NAMALWA (cell line): Measurements from ENCODE around the gene SERPINA10.

Experiments
- DNase-seq: peaks from one replicate; pipeline ENCODE4 v3.0.0-alpha.2; 2015; ENCODE audit warnings: low spot score

Gene SERPINA10, protein sequence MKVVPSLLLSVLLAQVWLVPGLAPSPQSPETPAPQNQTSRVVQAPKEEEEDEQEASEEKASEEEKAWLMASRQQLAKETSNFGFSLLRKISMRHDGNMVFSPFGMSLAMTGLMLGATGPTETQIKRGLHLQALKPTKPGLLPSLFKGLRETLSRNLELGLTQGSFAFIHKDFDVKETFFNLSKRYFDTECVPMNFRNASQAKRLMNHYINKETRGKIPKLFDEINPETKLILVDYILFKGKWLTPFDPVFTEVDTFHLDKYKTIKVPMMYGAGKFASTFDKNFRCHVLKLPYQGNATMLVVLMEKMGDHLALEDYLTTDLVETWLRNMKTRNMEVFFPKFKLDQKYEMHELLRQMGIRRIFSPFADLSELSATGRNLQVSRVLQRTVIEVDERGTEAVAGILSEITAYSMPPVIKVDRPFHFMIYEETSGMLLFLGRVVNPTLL

GRCh38 chr14:94292872-94293577 lies at the start of gene SERPINA10:
TSS of gene SERPINA10 (minus strand) at chr14:94293268. CDS start at chr14:94290593, 2,675 bp downstream.
- no peak for DNase-seq

DNA sequence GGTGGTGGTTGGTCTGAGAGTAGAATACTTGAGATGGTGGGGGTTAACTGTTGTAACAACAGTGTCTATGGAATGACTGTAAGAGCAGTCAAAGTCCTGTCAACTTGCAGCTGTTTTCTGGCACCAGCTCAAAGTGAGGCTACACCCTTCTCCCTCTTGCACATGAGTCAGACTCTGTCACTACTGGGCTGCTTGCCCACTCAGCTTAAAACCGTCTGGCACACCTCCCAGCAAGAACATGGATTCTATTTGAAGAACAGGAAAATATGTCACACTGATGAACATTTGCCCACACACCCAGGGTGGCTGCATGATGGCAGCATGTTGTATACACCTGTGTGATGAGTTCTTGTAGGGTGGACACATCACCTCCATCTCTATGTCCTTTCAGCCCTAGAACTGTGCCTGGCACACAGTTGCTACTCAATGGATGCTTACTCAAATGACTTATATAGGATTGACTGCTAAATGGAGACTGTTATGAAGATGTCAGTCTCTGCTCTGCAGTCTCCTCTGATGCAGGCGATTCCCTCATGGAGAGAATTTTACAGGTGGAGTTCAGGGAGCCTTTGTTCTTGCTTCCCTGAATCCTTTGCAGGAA lies 49.4 kb upstream of the SERPINA10 start:
- DNase-seq = peak; percentile 19

DNA sequence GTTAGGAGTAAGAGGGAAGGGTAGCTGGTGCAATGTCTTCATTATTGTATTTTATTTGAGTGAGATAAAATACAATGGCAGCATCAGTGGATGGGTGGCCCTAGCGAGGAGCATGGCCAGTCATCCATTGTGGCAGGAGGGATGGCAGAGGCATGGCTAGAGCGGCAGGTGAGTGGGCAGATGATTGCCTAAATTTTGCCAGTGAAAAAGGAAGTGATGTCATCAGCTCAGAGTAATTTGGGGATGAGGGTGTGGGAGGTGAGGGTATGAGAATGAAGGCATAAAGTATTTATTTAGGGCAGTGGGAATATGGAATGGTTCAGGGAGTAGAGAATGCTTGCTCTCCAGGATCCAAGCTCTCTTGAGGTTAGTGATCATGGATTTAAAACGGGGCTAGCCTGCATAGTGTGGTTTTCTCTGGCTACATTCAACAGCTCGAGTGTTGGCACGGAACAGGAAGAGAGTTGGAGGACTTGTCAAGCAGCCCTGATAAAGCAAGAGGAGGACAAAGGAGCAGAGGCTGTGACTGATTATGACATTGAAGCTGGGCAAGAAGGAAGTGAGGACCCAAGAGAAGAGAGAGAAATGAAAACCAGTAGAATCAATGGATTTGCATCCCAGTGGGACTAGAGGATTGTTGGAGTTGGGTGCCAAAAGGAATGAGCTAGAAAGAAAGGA lies 48.7 kb upstream of the SERPINA10 start:
- DNase-seq = no peak

GRCh38 chr14:94340533-94340932 lies 47.5 kb upstream of the SERPINA10 start:
- no peak for DNase-seq

DNA sequence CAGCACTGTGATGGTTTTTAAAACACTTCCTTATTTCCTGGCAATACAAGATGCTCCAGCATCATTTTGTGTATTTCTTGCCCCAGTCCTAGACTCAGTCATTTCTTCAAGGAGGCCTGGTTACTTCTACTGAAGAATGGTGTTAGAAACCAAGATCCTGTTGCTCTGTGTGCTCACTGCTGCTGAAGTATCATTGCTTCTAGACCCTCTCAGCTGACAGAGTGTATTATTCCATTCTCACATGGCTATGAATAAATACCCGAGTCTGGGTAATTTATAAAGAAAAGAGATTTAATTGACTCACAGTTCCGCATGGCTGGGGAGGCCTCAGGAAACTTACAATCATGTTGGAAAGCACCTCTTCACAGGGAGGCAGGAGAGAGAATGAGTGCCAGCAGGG lies 45.0 kb upstream of the SERPINA10 start:
- DNase-seq = no peak

- no peak for DNase-seq
These were observed 44.2 kb upstream of the SERPINA10 start for GRCh38 chr14:94337274-94337673.

- DNase-seq = no peak
These were observed 41.8 kb upstream of the SERPINA10 start for GRCh38 chr14:94334872-94335271.

GRCh38 chr14:94332587-94332986 lies 39.5 kb upstream of the SERPINA10 start:
- no peak for DNase-seq

DNA sequence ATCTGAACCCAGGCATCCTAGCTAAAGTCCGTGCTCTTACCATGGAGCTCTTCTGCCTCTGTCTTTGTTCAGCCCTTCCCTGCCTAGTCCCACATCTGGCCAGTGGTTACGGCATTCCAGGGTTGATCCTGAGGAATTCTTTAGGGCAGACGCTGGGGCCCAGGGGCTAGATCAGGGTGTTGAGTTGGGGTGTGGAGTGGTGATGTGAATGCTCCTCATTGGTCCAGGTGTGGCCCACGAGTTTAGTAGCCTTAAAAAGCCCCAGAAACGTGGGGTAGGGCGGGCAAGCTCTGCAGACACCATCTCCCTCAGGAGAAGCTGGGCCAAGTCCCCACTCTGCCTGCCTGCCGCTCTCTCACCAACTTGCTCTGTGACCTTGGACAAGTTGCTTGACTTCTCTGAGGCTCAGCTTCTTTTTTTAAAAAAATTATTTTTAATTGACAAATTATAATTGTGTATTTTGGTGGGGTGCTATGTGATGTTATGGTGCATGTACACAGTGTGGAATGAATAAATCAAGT lies 39.1 kb upstream of the SERPINA10 start:
- no peak for DNase-seq

DNA sequence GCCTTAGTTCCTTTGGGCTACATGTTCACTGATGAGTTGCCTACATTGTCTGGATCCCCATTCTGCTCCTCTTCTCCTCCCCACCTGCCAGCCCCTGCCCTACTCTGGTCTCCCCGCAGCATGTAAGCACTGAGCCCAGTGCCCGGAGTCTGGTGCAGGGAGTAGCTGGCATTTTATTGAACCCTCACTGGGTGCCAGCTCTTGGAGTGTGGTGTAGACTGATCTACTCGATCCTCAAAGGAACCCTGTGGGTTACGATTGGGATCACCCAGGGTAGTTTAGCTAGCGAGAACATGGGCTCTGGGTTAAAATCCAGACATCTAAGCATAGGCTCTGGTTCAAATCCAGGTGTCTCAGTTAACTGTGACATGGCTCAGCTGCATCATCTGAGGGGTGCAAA lies 38.4 kb upstream of the SERPINA10 start:
- no peak for DNase-seq

DNA sequence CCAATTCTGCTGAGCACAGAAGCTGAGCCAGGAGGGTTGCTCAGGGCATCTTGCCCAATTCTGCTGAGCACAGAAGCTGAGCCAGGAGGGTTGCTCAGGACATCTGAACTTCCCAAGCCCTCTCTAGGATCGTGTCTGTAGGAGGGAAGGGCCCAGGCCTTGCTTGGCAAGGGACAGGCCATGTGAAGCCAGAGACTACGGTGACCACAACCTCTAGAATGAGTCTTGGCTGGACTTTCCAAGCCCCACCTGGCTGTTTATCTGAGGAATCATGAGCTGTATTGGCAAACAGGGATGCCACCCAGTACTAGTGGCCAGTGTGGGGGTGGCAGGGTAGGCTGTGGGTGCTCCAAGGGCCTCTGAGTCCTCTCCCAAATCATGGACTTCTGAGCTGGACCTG lies 37.8 kb upstream of the SERPINA10 start:
- no peak for DNase-seq

DNA sequence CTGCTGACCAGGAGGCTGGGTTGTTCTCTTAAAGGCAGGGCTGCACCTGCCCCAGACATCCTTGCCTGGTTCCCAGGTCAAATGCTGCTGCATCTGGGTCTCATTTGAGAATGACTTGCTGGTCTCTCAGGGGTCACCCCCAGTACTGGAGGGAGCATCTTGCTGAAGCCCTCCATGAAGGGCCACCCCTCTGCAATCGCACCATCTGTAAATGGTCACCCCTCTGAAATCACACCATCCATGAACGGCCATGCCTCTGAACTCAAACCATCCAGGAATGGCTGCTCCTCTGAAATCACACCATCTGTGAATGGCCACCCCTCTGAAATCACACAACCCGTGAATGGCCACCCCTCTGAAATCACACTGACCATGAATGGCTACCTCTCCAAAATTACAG lies 37.4 kb upstream of the SERPINA10 start:
- no peak for DNase-seq

- no peak for DNase-seq
These were observed 36.8 kb upstream of the SERPINA10 start for GRCh38 chr14:94329857-94330256.

DNA sequence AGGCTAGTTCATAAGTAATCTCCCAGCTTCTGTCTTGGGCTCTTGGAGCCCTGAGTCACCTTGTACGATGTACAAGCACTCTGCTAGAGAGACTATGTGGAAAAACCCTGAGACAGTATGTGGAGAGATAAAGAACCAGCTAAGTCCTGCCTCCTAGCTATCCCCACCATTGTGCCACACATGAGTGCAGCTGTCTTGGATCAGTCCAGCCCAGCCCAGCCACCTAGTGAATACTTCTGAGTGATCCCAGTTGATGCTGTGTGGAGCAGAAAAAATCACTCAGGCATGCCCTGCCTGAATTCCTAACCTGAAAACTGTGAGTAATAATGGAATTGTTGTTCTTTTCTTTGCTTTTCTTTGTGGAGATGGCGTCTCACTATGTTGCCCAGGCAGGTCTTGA lies 35.1 kb upstream of the SERPINA10 start:
- no peak for DNase-seq

DNA sequence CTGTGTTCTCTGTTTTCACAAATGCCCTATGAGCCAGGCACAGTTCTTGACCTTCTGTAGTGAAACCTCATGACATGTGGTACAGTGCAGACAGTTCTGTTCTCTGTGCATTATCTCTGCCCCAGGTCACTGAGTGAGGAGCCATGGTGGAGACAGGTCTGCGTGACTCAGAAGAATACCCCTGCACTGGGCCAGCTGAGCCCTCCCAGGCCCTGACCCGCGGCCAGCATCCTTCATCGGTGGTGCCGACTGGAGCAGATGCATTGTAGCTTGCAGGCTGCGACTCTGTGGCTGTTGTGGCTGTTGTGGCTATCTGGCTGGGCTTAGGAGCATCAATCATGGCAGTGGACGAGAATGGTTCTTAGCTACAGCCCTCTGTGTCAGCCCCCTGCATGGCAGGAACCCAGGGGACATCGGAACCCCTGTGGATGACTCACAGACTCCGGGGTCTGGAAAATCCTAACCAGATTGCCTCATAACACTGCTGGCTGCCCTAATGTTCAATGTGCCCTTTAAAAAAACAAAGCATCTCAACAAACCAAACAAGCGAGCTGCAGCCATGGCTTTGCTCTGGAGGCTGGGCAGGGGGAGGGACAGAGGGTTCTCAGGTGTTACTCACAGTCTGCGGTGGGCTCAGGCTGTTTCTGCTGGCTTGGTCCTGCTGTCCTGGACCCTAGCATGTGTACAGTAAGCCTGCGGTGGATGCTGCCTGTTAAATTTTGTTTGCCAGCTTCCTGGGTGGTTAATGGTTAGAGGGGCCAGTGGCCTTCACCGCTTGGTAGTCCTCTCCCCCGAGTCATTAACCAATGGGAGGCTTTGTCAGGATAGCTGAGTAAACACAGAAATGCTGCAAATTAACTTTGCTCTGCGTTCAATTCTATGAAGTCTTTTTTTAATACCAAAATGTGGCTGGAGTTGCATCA lies 29.8 kb upstream of the SERPINA10 start, which contains the start of gene SERPINA6:
Gene SERPINA6 (minus strand): TSS at position 689 of the 923 bp plus-strand sequence. CDS start 8,688 bp downstream, outside the sequence.
- no peak for DNase-seq

GRCh38 chr14:94321421-94322271 lies 28.6 kb upstream of the SERPINA10 start:
- DNase-seq = no peak

DNA sequence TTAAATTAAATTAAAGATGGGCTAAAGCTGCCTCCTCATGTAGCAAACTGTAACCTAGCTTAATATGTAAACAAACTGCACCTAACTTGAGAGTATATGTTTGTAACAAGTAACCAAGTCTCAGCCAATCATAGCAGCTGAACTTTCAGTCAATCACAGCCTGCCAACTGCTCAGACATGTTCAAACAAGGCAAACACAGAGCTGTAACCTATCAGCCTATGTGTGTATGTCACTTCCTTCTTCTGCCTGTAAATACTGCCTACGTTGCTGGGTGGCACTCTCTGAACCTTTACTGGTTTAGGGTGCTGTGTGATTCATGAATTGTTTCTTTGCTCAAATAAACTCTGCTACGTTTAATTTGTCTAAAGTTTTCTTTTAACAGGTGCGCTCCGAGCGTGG lies 27.2 kb upstream of the SERPINA10 start:
- peak; percentile 51 for DNase-seq

DNA sequence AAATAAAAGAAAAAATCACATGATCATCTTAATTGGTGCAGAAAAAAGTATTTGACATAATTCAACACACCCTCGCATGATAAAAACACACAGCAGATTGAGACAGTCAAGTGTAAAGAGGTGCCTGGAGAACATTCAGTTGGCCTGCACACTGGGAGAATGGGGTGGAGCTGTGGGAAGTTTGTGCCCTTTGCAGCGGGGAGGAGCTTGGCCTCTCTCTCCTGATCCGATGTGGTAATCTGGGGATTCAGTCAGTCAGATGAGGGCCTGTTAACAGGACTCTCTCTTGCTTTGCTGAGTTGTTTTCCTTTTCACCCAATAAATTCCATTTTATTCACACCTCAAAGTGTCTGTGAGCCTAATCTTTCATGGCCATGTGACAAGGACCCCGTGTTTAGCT lies 24.2 kb upstream of the SERPINA10 start:
- no peak for DNase-seq

DNA sequence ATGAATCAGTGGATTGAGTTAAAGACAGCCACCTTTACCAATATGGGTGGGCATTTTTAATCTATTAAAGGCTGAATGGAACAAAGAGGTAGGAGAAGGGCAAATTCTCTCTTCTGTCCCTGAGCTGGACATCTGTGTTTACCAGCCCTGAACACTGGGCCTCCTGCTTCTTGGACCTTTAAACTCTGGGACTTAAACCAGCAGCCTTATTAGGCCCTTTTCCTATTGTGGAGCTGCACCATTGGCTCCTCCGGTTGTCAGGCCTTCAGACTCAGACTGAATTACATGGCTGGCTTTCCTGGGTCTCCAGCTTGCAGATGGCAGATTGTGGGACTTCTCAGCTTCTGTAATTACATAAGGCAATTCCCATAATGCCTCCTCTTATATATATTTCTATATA lies 23.6 kb upstream of the SERPINA10 start:
- DNase-seq = no peak

DNA sequence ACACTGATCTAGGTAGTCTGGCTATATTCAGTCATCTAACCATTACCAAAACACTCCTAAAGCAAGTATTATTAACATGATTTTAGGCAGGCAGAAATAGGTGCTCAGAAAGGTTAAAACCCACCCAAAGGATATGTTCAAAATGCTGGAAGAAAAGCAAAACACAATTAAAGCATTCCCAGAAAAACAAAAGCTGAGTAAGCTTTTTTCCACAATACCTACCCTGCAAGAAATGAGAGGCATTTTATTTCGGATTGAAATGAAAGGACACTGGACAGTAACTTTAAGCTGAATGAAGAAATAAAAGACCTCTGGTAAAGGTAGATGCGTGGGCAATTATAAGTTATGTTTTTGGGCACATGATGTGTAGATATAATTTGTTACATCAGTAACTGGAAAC lies 21.8 kb upstream of the SERPINA10 start:
- DNase-seq = no peak
